Panc1 (cell line): ENCODE measurements around the gene MCM3AP.

ENCODE experiments used
- CTCF ChIP-seq: fragments of 450-650 bp; IDR thresholded peaks from 2 replicates; pipeline ENCODE4 v1.5.1; 2017; ENCODE audit warnings: mild to moderate bottlenecking
- REST ChIP-seq, 2 experiments: IDR thresholded peaks; 2 replicates each; pipeline ENCODE4 v1.6.1; 2011 to 2012; ENCODE audit warnings: low read depth in 2 of 2, control low read depth in 1 of 2, low read length in 1 of 2, mild to moderate bottlenecking in 1 of 2, moderate library complexity in 1 of 2; ENCODE audit not compliant: insufficient read depth in 1 of 2

- TF ChIP-seq CTCF (no peak), REST (IDR thresholded peaks at IDR 0.05; ENCODE audit: insufficient read depth in 1 of 2, low read depth in 2 of 2, low read length in 1 of 2) (no peak)
Observed at GRCh38 chr21:46301759-46302158, 16.3 kb upstream of the MCM3AP start.
